Activated T-cell treated with anti-CD3 and anti-CD28 coated beads for 24 hours (primary cell): ENCODE results near the gene SCN9A.
"Not testable (repeated sequence)": the region's sequence is repeated elsewhere in the genome, so short reads cannot be mapped to it uniquely, and the experiment has no call there.

ENCODE experiments used
- DNase-seq: peaks from one replicate; pipeline ENCODE4 v3.0.0-alpha.2; 2020; ENCODE audit warnings: low read depth

Gene SCN9A

GRCh38 chr2:166375195-166375735, 479 bp downstream of the SCN9A start:
- no peak for DNase-seq

- DNase-seq, result no peak
Measured at GRCh38 chr2:166373951-166374350, 1.8 kb downstream of the SCN9A start.

- no peak for DNase-seq
Measured at GRCh38 chr2:166373539-166373938, 2.2 kb downstream of the SCN9A start.

GRCh38 chr2:166373105-166373504, 2.6 kb downstream of the SCN9A start:
- DNase-seq, result no peak

GRCh38 chr2:166372046-166372445, 3.7 kb downstream of the SCN9A start:
- DNase-seq, result no peak

GRCh38 chr2:166365803-166366420, 9.8 kb downstream of the SCN9A start:
- no peak for DNase-seq

GRCh38 chr2:166365239-166365638, 10.5 kb downstream of the SCN9A start:
- DNase-seq, result no peak

- DNase-seq, result no peak
Measured at GRCh38 chr2:166364476-166365161, 11.1 kb downstream of the SCN9A start.

- DNase-seq, result no peak
Measured at GRCh38 chr2:166361351-166362153, 14.2 kb downstream of the SCN9A start.

- no peak for DNase-seq
Measured at GRCh38 chr2:166360906-166361305, 14.8 kb downstream of the SCN9A start.

- DNase-seq, result no peak
Measured at GRCh38 chr2:166360426-166360825, 15.3 kb downstream of the SCN9A start.

- not testable (repeated sequence) for DNase-seq
Measured at GRCh38 chr2:166357950-166358321, 17.8 kb downstream of the SCN9A start.

- DNase-seq, result no peak
Measured at GRCh38 chr2:166357068-166357949, 18.4 kb downstream of the SCN9A start.

- DNase-seq, result no peak
Measured at GRCh38 chr2:166351319-166351718, 24.4 kb downstream of the SCN9A start.

- no peak for DNase-seq
Measured at GRCh38 chr2:166350525-166350924, 25.2 kb downstream of the SCN9A start.

GRCh38 chr2:166344286-166345113, 31.2 kb downstream of the SCN9A start:
- DNase-seq, result no peak

- DNase-seq, result no peak
Measured at GRCh38 chr2:166343467-166343866, 32.3 kb downstream of the SCN9A start.

GRCh38 chr2:166341426-166341825, 34.3 kb downstream of the SCN9A start:
- no peak for DNase-seq

GRCh38 chr2:166338831-166339339, 36.9 kb downstream of the SCN9A start:
- DNase-seq, result no peak

GRCh38 chr2:166337932-166338331, 37.8 kb downstream of the SCN9A start:
- no peak for DNase-seq

- no peak for DNase-seq
Measured at GRCh38 chr2:166335284-166335683, 40.5 kb downstream of the SCN9A start.
